Measurements from ENCODE around the gene POLR2H.

POLR2H gene

DNA sequence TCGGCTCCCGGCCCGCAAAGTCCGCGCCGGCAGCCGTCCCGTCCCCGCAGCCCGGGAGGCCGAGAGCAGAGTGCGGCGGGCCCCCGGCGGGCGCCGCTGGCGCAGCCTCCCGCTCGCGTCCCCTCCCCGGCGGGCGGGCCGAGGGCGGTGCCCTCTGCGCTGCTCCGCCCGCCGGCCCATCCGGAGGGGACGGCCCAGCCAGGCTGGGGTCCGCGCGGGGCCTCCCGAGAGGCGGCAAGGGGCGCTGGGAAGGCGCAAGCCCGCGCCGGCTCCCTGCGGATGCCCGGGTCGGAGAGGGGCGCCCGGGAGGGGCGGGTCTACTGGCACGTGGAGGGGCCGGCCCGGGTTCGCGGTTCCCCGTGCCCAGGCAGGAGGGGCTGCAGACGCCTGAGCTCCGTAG lies at the start of gene POLR2H, which contains the start of gene CLCN2:
TSS of gene POLR2H (plus strand) at position 179 of the 400 bp plus-strand sequence. CDS start 1,783 bp downstream, outside the sequence.
TSS of gene CLCN2 (minus strand) at position 74 of the 400 bp plus-strand sequence. CDS start 126 bp downstream, outside the sequence.
- DNase-seq (ENCODE audit: low read depth in 2 of 2) = peak in 1 of 2 donors; percentile 31

DNA sequence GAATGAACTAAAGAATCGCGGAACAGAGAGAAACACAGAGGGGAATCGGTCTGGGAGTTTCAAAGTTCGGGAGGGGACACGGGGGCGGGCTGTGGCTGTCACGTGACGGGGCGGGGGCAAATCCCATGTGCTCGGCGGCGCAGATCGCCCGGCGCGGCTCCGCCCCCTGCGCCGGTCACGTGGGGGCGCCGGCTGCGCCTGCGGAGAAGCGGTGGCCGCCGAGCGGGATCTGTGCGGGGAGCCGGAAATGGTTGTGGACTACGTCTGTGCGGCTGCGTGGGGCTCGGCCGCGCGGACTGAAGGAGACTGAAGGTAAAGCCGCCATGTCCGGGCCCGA lies 47.2 kb upstream of the POLR2H start, which contains the start of gene EIF4G1:
TSS of gene EIF4G1 (plus strand) at position 244 of the 337 bp plus-strand sequence. CDS start 1,191 bp downstream, outside the sequence.
- DNase-seq (ENCODE audit: low read depth in 2 of 2) = peak; percentile 83 to 88

DNA sequence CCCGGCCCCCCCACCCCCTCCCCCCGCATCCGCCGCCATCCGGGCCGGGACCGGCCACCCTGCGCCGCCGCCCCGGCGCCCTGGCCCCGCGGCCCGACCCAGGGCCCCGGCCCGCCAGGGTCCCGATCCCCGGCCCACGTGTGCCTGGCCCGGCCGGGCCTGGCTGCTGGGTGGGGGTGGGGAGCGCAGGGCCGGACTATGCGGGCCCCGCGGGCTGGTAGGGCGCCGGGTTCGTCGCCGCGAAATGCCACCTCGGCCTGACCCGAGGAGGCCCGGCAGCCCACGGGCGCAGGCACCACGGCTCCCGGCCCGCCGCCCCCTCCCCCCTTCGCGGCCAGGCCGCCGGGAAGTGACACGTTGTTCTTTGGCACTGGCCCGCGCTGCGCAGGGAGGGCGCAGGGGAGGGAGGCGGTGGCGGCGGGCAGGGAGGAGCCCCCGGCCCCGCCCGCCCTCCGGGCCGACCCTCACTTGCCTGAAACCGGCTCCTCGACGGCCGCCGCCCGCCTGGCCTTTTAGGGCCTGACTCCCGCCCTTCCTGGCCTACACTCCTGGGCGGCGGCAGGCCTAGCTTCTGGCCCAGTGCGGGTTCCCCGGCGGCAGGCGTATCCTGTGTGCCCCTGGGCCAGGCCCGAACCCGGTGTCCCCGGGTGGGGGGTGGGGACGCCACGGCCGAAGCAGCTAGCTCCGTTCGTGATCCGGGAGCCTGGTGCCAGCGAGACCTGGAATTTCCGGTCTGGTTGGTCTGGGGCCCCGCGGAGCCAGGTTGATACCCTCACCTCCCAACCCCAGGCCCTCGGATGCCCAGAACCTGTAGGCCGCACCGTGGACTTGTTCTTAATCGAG lies 46.6 kb upstream of the POLR2H start:
- DNase-seq (ENCODE audit: low read depth in 2 of 2) = peak in 1 of 2 donors; percentile 26

DNA sequence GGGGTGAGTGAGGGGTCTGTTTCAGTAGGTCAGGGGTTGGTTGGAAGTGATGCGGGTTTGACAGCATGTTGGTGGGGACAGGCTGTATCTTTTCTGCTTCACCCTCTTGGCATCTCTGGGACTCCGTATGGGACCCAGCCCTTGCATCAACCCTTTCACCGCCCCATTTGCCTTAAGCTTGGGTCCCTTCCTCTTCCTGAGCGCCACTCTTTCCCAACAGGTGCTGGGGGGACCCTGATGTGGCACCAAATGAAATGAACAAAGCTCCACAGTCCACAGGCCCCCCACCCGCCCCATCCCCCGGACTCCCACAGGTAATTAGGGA lies 46.0 kb upstream of the POLR2H start:
- no peak for DNase-seq (ENCODE audit: low read depth in 2 of 2)

DNA sequence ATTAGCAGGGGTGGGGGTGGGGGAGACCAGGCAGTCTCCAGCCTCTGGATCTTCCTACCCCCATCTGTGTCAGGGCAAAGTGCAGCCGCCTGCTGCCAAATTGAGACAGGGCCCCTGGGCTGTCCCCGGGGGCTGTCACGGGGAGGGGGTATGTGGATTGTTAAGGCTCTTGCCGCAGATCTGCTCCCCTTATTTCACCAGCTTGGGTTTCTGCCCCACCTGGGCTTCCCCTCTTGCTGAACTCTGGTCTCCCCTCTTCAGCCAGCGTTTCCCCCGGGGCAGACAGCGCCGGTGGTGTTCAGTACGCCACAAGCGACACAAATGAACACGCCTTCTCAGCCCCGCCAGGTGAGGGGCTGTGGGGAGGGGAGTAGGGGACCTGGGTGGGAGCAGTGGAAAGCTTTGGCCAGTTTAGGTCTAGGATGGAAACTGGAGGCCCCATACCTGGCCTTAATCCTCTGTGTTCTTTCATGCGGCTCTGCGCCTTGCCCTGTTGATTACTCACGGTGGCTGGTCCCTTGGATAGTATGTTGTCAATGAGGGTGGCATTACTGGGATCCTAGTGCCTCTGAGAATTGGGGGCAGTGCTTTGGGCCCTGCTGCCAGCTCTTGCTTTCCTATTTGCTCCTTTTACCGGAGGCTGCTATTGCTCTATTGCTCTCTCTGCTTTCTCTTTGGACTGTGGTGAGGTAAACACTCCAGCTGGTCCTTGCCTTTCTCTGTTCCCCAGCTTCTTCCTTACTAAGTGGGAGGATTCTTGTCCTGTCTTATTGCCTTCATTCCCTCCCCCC lies 45.4 kb upstream of the POLR2H start:
- DNase-seq (ENCODE audit: low read depth in 2 of 2) = no peak

DNA sequence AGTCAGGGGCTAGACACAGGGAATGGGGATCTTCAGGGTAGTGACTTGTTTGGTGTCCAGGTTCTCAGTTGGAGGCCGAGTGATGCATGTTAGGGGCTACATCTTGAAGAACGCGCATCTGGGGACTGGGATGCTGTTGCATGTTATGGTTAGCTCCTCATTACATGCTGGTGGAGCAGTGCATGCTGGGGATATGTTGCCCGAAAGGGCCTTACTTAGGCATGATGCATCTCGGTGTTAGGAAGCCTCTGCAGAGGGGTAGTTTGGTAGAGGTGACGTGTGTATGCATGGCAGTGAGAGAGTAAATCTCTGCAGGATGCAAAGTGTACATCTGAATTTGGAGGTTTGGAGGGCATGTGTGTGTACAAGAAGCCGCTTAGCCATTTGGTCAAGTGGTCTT lies 44.7 kb upstream of the POLR2H start:
- DNase-seq (ENCODE audit: low read depth in 2 of 2) = no peak

DNA sequence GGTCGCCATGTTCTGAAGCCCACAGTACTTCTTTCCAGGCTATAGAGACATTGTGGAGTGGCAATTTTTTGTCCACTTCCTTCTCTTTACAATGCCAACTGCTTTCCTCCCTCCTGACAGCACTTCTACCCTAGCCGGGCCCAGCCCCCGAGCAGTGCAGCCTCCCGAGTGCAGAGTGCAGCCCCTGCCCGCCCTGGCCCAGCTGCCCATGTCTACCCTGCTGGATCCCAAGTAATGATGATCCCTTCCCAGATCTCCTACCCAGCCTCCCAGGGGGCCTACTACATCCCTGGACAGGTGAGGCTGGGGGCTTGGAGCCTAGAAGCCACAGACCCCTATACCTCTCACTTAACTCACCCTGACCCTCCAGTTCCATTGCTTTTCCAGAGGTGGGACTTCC lies 44.3 kb upstream of the POLR2H start:
- DNase-seq (ENCODE audit: low read depth in 2 of 2) = no peak

DNA sequence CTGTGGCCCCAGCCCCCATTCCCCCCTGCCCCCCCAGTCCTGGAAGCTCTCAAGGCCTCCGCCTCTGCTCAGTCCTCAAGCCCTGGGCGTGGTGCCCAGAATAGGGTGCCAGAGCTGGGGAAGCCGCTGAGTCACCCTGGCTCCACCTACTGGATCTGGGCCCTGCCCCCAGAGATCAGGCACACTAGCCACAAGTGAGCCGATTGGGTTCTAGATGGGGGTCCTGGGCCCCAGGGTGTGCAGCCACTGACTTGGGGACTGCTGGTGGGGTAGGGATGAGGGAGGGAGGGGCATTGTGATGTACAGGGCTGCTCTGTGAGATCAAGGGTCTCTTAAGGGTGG lies 41.4 kb upstream of the POLR2H start:
- DNase-seq (ENCODE audit: low read depth in 2 of 2) = peak in 1 of 2 donors; percentile 36

DNA sequence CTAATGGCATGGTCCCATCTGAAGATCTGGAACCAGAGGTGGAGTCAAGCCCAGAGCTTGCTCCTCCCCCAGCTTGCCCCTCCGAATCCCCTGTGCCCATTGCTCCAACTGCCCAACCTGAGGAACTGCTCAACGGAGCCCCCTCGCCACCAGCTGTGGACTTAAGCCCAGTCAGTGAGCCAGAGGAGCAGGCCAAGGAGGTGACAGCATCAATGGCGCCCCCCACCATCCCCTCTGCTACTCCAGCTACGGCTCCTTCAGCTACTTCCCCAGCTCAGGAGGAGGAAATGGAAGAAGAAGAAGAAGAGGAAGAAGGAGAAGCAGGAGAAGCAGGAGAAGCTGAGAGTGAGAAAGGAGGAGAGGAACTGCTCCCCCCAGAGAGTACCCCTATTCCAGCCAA lies 39.8 kb upstream of the POLR2H start:
- no peak for DNase-seq (ENCODE audit: low read depth in 2 of 2)

DNA sequence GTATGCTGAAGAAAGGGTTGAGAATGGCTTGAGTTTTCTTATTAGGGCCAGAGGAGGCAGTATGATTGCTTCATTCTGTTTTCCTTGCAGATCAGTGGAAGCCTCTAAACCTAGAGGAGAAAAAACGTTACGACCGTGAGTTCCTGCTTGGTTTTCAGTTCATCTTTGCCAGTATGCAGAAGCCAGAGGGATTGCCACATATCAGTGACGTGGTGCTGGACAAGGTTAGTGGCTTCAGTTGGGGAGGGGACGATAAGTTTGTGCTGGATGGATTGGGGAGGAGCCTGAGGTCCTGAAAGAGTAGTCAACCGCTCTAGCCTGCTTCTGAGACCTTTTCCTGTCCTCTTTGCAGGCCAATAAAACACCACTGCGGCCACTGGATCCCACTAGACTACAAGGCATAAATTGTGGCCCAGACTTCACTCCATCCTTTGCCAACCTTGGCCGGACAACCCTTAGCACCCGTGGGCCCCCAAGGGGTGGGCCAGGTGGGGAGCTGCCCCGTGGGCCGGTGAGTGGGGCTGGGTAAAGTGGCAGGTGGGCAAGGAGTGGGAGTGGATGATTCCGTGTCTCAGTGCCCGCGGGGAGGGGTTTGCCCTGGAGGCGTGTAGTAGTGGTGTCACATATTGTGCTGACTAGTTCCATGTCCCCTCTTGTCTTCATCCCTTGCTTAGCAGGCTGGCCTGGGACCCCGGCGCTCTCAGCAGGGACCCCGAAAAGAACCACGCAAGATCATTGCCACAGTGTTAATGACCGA lies 38.6 kb upstream of the POLR2H start:
- no peak for DNase-seq (ENCODE audit: low read depth in 2 of 2)

DNA sequence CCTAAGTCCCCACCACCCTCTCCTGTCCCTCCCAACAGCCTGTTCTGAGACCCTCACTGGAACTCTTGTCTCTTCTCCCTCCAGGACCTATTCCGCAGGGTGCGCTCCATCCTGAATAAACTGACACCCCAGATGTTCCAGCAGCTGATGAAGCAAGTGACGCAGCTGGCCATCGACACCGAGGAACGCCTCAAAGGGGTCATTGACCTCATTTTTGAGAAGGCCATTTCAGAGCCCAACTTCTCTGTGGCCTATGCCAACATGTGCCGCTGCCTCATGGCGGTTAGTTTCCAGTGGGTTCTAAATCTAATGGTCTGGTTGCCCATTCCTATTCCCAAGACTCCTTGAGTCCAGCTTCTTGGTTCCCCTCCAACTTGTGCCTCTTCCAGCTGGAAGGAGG lies 37.8 kb upstream of the POLR2H start:
- no peak for DNase-seq (ENCODE audit: low read depth in 2 of 2)

DNA sequence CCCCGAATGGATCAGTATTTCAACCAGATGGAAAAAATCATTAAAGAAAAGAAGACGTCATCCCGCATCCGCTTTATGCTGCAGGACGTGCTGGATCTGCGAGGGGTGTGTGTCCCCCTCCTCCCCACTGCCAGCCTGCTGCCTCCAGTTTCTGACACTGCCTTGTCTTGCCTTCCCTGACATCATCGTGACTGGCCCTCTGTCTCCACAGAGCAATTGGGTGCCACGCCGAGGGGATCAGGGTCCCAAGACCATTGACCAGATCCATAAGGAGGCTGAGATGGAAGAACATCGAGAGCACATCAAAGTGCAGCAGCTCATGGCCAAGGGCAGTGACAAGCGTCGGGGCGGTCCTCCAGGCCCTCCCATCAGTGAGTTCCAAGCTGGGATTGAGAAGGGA lies 36.2 kb upstream of the POLR2H start:
- DNase-seq (ENCODE audit: low read depth in 2 of 2) = no peak

DNA sequence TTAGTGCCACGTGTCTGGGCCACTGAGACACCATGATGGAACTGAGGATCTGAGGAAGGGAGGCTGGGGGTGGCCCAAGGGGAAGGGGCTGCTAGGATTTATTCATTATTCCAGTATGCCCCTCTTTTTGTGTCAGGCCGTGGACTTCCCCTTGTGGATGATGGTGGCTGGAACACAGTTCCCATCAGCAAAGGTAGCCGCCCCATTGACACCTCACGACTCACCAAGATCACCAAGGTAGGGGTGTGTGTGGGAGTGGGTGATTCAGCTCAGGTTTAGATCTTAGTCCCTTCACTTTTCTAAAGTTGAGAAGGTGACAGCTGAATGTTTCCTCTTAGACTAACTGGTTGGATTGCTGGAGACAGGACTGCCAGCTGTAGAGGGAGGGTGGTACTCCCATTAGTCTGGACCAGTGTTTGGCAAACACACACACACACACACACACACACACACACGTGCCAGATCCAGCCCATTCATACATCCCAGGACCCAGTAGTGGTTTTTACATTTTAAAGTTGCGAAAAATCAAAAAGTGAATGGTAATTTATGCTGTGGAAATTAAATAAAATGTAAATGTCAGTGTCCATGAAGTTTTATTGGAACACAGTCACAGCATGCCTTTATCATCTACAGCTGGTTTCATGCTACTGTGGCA lies 35.7 kb upstream of the POLR2H start:
- DNase-seq (ENCODE audit: low read depth in 2 of 2) = peak; percentile 38 to 47

DNA sequence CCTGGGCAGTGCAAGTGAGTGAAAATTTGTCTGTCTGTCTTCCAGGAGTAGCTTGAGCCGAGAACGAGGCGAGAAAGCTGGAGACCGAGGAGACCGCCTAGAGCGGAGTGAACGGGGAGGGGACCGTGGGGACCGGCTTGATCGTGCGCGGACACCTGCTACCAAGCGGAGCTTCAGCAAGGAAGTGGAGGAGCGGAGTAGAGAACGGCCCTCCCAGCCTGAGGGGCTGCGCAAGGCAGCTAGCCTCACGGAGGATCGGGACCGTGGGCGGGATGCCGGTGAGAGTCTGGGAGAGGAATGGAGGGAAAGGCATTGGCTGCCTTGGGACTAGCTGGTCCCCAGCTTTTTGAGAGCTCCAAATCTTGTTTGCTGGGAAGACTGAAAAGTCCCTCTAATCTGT lies 34.3 kb upstream of the POLR2H start:
- DNase-seq (ENCODE audit: low read depth in 2 of 2) = no peak

DNA sequence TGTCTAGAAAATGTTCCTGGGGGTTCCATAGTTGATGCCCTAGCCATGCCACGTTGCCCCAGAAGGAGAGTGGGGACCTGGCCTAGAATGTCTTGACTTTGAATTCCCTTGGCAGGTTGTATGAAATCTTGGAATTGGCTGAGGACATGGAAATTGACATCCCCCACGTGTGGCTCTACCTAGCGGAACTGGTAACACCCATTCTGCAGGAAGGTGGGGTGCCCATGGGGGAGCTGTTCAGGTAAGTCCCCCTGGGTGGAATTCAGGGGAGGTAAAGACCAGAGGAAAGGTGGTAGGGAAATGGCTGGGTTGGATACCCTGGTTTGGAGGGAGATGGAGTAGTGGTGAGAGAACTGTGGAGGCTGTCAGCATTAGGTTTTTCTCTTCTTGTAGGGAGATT lies 33.0 kb upstream of the POLR2H start:
- no peak for DNase-seq (ENCODE audit: low read depth in 2 of 2)

DNA sequence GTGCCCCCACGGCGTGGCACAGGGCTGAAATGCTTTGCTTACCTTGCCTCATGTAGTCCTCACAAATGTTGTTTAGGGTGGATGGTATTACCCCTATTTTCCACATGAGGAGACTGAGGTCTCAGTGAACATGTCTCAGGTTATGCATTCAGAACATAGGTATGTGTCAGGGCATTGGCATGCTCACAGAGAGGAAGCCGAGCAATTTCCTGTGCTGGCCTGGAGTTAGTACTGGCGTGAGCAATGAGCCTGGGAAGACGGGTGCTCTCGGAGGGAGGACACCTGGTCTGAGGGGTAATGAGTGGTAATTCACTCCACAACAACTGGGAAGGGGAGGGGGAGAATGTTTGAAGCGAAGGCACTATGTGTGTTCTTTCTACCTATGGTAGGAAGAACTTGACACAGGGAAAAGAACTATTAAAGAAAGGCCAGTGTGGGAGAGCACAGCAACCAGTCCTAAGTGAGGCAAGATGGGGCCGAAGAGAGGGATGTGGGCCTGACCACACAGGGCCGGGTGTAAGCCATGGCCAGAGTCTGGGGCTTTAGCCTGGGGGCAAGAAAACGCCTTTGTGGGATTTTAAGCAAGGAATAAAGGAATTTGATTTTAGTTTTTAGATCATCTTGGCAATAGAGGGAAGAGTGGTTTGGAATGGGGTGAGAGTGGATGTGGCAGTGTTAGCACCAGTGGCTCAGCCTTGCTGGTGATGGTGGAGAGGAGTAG lies 29.0 kb upstream of the POLR2H start:
- DNase-seq (ENCODE audit: low read depth in 2 of 2) = no peak

DNA sequence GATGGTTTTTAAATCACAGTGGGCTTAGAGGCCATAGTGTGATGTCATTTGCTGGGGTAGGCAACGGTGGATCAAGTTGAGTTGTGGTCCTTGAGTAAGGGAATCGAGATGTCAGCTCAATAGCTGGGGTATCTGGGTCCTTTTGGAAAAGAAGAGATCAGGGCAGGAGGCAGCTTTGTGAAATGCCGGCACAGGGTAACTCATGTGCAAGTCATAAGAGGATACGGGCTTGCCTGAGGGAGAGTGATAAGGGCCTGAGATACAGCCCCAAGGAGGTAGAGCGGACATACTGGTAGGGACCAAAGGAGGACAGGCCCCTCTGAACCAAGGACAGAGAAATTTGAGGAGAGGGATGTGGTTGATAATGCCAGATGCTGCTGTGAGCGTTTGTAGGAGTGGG lies 28.3 kb upstream of the POLR2H start:
- DNase-seq (ENCODE audit: low read depth in 2 of 2) = no peak

DNA sequence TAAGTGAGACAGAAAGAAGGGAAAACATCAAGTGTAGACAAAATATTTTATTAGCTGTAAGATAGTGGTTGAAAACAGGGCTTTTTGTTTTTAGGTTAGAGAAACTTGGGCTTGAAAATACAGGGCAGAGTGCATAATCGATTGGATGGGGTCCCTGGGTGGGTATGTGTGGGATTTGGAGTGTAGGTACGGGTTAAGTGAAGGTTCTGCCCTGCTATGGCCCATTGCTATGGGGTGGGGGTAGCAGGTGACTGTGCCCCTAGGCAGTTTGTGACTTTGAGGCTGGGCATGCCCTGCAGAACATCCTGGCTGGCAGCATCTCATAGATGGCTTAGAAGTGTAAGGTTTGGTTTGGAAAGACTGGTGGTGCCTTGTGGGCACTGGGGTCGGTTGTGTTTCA lies 27.8 kb upstream of the POLR2H start:
- no peak for DNase-seq (ENCODE audit: low read depth in 2 of 2)

DNA sequence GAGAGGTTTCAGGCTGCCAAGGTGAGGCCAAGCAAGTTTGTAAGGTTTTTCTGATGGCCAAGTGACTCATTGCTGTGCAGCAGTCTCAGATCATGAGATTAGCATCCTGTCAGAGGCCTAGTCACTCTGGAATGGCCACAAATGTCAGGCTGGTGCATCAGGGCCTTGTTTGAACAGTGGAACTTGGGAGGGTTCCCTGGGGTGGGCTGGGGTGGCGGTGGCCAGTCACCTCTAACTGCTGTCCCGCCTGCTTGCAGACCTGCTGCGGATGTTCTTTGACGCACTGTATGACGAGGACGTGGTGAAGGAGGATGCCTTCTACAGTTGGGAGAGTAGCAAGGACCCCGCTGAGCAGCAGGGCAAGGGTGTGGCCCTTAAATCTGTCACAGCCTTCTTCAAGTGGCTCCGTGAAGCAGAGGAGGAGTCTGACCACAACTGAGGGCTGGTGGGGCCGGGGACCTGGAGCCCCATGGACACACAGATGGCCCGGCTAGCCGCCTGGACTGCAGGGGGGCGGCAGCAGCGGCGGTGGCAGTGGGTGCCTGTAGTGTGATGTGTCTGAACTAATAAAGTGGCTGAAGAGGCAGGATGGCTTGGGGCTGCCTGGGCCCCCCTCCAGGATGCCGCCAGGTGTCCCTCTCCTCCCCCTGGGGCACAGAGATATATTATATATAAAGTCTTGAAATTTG lies 26.9 kb upstream of the POLR2H start:
- peak in 1 of 2 donors; percentile 46 for DNase-seq (ENCODE audit: low read depth in 2 of 2)

DNA sequence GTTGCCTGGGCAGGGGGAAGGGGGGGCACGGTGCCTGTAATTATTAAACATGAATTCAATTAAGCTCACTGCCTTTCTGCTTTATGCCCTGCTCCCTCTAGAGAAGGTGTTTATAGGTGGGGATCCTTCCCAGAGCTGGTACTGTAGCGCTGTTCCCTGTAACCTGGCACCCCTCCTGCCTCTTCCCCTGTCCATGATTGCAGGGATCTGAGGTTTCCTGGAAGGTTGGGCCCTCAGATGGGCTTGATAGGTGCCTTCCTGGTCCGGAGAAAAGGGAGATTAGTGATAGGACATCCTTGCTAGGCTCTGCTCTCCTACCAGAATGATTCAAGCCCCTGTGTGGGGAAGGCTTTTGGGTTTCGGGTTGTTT lies 26.2 kb upstream of the POLR2H start:
- no peak for DNase-seq (ENCODE audit: low read depth in 2 of 2)

Data from stimulated activated CD4-positive, alpha-beta T cell treated with anti-CD3 and anti-CD28 coated beads, Interleukin-15, amount 100 ng/mL, for 48 hours (primary cell).